ENCODE results near the gene SLC22A23. TPM values are rescaled to one million over a fixed set of nuclear protein-coding genes. Genes with fewer than 3 reads are reported as not detected.
A peak's percentile ranks its signal among the peaks of the same experiment; 100 is the strongest.

Gene SLC22A23
- total and polyA plus RNA-seq, 8 donors = 4.9 to 27.9 (median 14.2) TPM

DNA sequence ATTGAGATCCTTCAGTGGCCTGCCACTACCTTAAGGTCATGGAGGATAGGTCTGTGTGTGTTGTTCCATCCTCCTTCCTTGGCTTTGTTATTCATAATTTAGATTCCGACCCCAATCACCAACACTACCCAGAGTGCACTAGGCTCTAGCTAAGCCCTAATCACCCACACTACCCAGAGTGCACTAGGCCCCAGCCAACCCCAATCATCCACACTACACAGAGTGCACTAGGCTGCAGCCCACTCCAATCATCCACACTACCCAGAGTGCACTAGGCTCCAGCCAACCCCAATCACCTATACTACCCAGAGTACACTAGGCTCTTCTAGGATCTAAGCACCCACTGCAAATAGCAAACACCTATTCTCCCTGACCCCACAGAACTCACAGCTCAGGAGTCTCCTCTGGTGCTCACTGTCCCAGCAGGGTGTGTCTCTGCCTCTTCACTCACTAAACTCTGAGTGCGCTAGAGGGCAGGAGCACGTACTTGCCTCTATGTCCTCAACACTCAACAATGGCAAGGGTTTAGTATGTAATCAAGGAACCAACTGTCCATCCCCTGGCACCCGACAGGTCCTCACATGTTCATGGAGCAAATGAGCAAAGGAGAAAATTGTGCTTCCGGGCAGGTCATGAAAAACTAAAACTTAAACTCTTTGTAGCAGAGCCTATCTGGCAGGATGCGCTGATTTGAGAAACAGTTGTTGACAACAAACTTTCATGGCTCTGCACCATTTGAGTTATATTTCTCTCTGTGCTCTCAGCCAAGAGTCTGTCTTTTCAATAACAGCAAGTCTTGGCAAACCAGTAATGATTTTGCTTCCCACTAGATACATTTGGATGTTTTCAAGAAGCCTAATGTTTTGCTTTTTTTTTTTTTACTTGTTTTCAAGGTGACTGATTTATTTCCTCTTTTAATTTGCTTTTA, 54.3 kb downstream of the SLC22A23 start:
- DNase-seq (no peak), ATAC-seq (peak; percentile 7 to 21 (median 14)), FAIRE-seq (no peak)
- Histone ChIP-seq H3K4me3 (no peak overlapping the region), H3K9me3 (no peaks in the 10 kb centered on the region), H3K27me3 (no peaks in the 10 kb centered on the region), H3K27ac (peak overlapping the region; percentile 56 to 76 (median 65)), H3K4me1 (peaks cover 19 to 78% (median 66%) of the 10 kb centered on the region in 3 donors), H3K36me3 (no peaks in the 10 kb centered on the region)
- 57 to 58% methylated on average over 6 of the region's 6 CpGs for WGBS, 2 donors
- TF ChIP-seq, protein P1, sequence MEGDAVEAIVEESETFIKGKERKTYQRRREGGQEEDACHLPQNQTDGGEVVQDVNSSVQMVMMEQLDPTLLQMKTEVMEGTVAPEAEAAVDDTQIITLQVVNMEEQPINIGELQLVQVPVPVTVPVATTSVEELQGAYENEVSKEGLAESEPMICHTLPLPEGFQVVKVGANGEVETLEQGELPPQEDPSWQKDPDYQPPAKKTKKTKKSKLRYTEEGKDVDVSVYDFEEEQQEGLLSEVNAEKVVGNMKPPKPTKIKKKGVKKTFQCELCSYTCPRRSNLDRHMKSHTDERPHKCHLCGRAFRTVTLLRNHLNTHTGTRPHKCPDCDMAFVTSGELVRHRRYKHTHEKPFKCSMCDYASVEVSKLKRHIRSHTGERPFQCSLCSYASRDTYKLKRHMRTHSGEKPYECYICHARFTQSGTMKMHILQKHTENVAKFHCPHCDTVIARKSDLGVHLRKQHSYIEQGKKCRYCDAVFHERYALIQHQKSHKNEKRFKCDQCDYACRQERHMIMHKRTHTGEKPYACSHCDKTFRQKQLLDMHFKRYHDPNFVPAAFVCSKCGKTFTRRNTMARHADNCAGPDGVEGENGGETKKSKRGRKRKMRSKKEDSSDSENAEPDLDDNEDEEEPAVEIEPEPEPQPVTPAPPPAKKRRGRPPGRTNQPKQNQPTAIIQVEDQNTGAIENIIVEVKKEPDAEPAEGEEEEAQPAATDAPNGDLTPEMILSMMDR (IDR thresholded peaks at IDR 0.05) = no peak
- intact Hi-C loops (cut with DNase I) = loop anchor here in 1 of 3 donors (5.0 kb wide), 1 partner anchor 40 kb away; no protein-coding TSS in a partner anchor

DNA sequence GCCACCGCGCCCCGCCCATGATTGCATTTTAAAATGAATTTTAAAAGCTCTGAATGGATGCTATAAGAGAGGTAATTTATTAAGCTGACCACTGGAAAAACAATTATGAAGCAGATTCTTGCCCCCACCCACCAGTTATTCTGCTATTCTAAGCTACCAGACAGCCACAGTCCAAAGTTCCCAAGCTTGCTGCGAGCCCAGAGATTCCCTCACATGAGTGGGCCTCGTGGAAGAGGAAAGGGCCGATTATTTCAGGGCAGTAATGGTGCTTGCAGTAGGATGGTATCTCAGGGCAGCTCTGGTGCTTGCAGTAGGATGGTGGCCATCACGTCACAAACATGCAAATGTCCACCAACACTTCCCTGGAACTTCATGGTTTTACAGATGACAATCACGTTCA, 56.7 kb downstream of the SLC22A23 start:
- intact Hi-C loops (cut with DNase I) = loop anchor here in 1 of 3 donors (5.0 kb wide), 1 partner anchor 38 kb away; no protein-coding TSS in a partner anchor
- FAIRE-seq (no peak), ATAC-seq (no peak), DNase-seq (no peak)
- no peaks in the 10 kb centered on the region for H3K36me3 ChIP-seq
- no peaks in the 10 kb centered on the region for H3K27me3 ChIP-seq
- WGBS, 2 donors = 88 to 91% methylated on average over 8 of the region's 8 CpGs
- no peak overlapping the region for H3K4me3 ChIP-seq
- H3K27ac ChIP-seq = no peak overlapping the region
- H3K9me3 ChIP-seq = no peaks in the 10 kb centered on the region
- TF ChIP-seq, protein P1 (IDR thresholded peaks at IDR 0.05) = no peak
- H3K4me1 ChIP-seq = peaks cover 22 to 60% (median 49%) of the 10 kb centered on the region in 3 donors

DNA sequence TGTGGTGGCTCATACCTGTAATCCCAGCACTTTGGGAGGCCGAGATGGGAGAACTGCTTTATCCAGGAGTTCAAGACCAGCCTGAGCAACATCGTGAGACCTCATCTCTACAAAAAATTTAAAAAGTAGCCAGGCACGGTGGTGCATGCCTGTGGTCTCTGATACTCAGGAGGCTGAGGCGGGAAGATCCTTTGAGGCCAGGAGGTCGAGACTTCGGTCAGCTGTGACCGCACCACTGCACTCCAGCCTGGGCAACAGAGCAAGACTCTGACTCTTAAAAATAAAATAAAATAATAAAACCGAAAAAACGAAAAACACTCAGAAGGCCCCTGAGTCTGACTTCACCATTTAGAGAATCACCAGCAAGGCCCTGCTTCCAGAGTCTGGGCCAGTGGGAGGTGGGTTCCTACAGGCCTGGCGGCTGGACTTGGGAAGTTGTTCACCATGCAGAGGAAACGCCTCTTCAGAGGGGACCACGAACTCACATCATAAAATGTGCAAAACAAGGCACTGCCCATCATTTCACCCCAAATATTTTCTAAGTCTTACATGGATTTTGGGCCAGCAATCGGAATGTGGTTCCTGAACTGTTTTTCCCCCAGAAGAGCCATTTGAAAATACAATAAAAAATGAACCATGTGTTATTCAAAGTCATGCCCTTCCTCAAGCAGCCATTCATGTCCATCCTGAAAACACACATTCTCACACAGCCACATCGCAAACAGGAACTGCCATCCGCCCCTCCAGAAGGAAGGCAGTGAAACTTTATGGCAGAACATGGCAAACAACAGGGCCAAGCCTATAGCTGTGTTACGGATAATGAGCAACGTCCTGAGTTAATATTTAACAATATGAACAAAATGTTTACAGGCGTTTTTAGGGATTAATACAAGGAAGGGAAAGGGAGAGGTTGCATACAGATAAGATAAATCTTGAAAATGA, 57.8 kb downstream of the SLC22A23 start:
- TF ChIP-seq, protein P1 (IDR thresholded peaks at IDR 0.05) = no peak
- no peaks in the 10 kb centered on the region for H3K9me3 ChIP-seq
- DNase-seq = no peak
- H3K4me1 ChIP-seq = peaks cover 17 to 49% (median 41%) of the 10 kb centered on the region in 3 donors
- FAIRE-seq = no peak
- 77% methylated on average over 18 of the region's 18 CpGs for WGBS, 2 donors
- intact Hi-C loops (cut with DNase I) = no loop called here
- peak overlapping the region in 2 of 4 donors; percentile 53 to 59 for H3K27ac ChIP-seq
- H3K4me3 ChIP-seq = no peak overlapping the region
- no peak for ATAC-seq
- no peaks in the 10 kb centered on the region for H3K27me3 ChIP-seq
- H3K36me3 ChIP-seq = no peaks in the 10 kb centered on the region

GRCh38 chr6:3398165-3398562, 58.7 kb downstream of the SLC22A23 start:
- intact Hi-C loops (cut with DNase I) = no loop called here
- H3K9me3 ChIP-seq = no peaks in the 10 kb centered on the region
- FAIRE-seq = no peak
- TF ChIP-seq, protein P1 (IDR thresholded peaks at IDR 0.05) = no peak
- H3K4me1 ChIP-seq = peaks cover 19 to 49% (median 39%) of the 10 kb centered on the region in 3 donors
- DNase-seq = no peak
- no peaks in the 10 kb centered on the region for H3K36me3 ChIP-seq
- H3K27ac ChIP-seq = peak overlapping the region in 2 of 4 donors; percentile 53 to 59
- ATAC-seq = peak in 3 of 4 donors; percentile 57 to 70 (median 61)
- 16 to 32% methylated on average over 3 of the region's 3 CpGs for WGBS, 2 donors
- H3K4me3 ChIP-seq = no peak overlapping the region
- H3K27me3 ChIP-seq = no peaks in the 10 kb centered on the region
